ENCODE results near the gene WWOX.

WWOX gene

DNA sequence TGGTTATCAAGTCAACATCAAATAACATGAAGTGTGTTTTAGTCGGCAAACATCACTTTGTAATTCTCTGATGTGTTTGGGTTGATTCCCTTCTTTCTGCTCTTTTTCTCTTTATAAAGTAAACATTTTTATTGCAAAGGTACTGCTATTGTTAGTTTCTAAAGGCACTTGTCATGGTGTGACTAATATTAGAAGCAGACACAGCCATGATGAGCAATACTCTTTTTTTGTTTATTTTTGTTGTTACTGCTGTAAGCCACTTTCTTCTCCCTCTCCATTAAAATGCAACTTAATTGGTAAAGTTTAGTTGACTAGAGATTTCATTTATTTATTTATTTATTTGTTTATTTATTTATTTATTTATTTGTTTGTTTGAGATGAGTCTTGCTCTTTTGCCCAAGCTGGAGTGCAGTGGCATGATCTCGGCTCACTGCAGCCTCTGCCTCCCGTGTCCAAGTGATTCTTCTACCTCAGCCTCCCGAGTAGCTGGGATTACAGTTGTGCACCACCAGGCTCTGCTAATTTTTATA, 424.7 kb downstream of the WWOX start:
- no peak for DNase-seq (ENCODE audit: low read depth in 3 of 3)

DNA sequence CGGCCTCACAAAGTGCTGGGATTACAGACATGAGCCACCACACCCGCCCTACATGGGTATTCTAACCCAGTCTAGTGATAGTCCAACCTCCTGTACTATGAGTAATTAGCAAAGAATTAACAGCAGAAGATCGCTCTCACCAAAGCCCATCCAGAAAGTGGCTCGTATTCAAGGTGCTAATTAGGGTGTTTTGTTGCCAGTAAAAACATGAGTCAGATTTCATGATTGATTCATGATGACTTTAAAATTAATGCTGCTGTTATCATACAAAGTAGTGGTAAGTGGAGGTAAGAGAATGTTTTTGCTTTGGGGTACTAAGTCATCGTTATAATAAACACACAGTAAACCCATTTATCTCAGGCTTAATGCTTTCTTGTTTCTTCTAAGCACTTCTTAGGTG, 428.8 kb downstream of the WWOX start:
- DNase-seq (ENCODE audit: low read depth in 3 of 3), result no peak

DNA sequence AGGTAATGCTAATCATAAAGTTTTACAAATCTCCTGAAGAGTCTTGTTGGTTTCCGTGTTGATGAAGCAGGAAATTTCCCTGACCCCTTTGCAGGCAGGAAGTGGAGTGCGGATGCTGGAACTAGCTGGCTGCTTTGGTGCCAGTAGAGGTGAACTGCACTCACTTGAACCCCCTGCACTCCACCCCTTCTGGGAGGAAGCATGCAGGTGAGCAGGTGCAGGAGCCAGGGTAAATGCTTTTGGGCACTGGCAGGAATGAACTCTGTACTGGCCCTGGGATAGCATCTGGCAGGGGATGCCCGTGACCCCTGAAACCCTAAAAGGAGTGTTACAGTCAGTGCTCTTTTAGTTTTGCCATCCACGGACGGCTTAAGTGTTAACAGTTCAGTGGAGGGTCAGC, 430.4 kb downstream of the WWOX start:
- DNase-seq (ENCODE audit: low read depth in 3 of 3), result no peak

DNA sequence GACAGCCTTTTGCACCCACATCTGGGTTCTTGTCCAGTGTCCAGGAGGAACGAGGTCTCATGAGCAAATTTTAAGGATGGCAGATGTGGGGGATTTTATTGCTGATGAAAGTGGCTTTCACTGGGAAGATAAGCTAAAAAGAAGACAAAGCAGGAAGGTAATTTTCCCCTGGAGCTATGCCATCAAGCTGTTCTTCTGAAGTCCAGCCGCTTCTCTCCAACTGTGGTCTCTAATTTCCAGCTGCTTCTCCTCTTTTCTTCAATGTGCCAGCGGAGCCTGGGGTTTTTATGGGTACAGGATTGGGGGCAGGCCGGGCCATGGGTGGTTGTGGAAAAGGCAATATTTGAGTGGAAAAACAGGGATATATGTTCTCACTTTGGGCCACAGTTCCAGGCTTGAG, 430.8 kb downstream of the WWOX start:
- DNase-seq (ENCODE audit: low read depth in 3 of 3), result no peak

DNA sequence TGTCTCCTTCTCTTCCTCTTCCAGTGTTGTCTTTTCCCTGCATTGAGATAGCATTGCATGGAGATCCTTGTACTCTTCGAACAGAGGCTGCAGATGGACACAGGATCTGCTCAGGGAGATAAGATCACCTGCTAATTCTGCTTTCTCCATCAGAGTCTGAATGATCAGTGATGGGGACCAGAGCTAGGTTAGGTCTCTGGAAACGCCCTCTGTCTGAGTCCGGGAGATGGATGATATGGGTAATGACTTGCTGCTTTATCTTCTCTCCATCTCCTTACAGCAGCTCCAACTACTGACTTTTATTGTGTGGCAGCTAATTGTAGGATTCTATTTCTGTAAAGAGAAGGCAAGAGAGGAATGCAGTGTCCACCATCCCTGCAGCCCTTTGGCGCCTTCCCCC, 435.6 kb downstream of the WWOX start:
- DNase-seq (ENCODE audit: low read depth in 3 of 3), result no peak

DNA sequence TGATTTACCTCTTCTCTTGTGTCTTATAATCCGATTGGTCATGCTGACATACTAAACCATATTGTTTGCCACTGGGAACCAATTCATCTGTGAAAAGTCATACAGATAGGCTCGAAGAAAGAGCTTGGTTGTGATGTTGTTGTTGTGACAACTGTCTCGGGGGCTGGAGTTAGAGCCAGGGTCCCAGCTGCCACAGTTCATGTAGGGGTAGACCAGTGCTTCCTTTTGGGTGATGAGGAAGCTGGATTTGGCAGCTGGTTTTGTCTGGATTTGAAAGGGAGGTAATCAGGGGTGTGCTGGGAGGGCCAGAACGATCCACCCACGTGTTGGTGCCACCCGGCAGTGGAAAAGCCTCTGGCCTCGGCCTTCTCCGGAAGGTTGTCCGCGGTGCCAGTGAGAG, 438.1 kb downstream of the WWOX start:
- DNase-seq (ENCODE audit: low read depth in 3 of 3), result no peak

DNA sequence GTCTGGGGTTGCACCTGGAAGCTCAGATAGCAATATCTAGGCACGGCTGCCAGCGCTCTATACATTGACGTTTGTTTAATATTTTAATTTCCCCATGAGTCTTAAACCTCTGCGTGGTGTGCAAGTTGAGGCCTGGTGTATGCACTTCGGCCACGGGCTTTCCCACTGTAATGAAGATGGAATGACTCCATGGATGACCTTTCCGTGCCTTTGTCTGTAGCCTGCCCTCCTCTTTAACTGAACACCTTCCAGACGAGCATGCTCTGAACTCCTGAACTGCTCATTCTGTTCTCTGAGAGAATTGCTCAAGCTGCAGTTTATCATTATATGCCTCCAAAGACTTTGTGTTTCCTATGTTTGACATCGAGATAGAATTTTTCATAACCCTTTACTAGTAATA, 438.8 kb downstream of the WWOX start:
- no peak for DNase-seq (ENCODE audit: low read depth in 3 of 3)

DNA sequence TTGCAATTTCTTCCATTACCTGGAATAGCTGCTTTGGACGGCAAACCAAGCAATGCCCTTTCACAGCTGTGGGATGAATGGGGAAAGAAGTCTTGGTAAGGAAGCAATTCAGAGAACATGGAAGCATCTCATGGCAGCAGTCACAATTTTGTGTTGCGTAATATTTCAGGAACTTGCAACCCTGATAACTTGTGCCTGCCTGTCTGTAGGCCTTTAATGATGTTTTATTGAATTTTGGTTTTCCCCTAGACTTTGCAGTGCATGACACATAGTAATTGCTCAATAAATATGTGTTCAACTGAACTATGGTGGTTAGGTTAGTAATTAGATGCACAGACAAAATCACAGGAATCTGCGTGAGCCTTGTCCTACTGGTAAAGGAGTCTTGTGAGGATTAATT, 439.5 kb downstream of the WWOX start:
- no peak for DNase-seq (ENCODE audit: low read depth in 3 of 3)

DNA sequence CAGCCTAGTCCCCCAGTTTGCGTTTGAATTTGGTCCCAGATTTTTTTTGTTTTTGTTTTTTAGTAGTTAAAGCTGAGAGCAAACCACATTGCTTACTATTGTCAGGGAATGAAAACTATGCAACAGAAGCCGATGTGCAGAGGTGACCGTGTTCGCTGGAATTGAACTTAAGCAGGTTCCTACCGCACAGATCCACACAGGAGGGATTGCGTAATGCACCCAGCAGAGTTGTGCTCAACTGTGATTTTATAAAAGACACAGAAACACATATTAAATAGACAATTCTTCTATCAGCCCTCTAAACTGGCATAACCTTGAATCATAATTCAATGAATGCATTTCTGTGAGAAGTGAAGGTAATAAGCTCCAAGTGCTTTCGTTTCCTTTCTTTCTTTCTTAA, 443.0 kb downstream of the WWOX start:
- no peak for DNase-seq (ENCODE audit: low read depth in 3 of 3)

DNA sequence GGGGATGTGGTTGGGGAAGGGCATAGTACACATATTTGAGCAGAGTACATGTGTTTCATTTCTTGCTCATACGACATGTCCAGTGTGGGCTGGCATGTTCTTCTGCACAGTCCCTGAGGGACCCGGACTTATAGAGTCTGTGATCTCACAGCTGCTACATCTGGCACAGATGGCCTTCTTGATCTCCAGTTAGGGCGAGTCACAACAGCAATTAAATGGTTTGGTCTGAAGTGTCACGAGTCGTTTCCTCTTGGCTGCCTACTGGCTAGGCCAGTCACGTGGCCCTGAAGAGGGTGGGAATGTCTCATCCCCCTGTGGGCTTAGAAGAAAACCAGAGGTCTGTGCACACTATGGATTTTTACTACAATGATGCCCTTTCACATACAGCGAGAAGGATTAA, 443.6 kb downstream of the WWOX start:
- DNase-seq (ENCODE audit: low read depth in 3 of 3), result no peak

DNA sequence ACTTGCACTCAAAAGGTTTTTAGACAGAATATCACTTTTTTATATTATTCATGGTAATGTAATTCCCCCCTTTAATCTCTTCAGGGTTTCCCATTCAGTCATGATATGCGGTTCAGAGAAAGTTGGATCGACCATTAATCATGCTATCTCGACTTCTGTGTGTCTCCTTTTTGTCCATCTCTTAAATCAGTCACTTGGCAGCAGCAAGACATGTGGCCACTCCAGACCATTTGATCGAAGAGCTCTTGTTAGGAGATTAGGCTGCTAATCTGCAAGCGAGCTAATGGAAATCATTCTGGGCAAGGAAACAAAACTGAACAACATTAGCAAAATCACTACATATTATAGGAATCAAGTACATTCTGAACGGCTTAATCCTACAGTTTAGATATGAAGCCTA, 449.9 kb downstream of the WWOX start:
- no peak for DNase-seq (ENCODE audit: low read depth in 3 of 3)

DNA sequence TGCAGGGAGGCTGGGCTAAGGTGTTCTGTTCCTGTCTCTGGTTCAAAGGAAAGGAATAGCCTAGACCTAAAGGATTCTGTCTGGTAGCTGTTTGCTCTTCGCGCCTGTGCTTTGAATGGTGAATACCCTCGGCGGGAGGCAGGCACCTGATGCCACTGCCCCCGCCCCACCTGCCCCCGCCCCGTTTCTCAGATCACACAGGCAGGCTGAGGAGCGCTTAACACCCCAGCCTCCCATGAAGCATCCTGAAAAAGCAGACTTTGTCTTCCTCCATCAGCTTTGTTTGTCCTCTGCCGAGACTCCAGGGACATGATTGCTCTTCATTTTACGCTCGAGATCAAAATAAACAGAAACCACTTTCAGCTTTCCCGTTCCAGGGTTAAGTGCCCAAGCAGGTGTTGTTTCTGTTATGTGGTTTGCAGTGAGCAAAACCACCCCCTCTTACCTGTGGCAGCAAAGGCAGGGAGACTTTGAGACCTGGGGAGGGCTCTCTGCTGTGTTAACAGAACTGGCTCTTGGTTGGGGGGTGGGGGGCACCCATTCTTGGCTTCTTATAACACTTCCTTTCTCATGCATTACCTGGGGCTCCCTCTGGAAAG, 452.1 kb downstream of the WWOX start:
- no peak for DNase-seq (ENCODE audit: low read depth in 3 of 3)

DNA sequence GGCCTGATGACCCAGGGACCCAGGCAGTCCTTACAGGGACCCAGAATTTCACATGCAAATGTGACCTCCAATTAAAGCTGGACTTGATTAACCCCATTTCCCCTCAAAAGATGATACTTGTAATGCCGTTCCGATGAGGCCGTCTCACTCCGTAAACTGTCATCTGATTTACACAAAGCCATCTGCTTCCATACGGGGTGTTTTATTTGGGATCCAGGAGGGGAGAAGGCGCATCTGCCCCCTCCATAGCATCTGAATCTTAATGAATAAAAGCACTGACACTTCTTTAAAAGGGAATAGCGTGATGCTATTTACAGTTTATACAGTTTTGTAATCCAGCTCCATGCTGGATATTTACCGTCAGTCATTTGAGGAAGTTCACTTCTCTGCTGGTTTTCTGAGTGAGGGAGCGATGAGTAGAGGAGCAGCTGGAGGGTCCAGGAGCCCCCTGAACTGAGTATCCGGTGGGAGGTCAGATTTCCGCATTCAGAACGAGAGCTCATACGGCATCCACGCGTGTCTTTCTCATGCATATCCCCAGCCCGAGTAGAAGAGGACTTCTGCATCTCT, 452.7 kb downstream of the WWOX start:
- no peak for DNase-seq (ENCODE audit: low read depth in 3 of 3)

DNA sequence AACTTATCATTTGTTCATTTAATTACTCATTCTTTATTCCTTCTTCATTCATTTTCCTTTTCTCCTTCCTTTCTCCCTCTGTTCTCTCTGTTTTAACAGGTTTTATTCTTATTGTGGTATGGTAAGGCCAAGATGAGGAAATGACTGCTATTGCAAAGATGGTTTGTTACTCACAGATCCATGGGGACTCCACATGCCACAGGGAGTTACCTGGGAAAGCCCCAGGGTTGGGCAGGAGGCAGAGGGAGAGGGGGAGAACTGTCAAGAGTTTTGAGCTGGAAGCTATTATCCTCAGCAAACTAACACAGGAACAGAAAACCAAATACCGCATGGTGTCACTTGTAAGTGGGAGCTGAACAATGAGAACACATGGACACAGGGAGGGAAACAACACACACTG, 453.3 kb downstream of the WWOX start:
- DNase-seq (ENCODE audit: low read depth in 3 of 3), result no peak

DNA sequence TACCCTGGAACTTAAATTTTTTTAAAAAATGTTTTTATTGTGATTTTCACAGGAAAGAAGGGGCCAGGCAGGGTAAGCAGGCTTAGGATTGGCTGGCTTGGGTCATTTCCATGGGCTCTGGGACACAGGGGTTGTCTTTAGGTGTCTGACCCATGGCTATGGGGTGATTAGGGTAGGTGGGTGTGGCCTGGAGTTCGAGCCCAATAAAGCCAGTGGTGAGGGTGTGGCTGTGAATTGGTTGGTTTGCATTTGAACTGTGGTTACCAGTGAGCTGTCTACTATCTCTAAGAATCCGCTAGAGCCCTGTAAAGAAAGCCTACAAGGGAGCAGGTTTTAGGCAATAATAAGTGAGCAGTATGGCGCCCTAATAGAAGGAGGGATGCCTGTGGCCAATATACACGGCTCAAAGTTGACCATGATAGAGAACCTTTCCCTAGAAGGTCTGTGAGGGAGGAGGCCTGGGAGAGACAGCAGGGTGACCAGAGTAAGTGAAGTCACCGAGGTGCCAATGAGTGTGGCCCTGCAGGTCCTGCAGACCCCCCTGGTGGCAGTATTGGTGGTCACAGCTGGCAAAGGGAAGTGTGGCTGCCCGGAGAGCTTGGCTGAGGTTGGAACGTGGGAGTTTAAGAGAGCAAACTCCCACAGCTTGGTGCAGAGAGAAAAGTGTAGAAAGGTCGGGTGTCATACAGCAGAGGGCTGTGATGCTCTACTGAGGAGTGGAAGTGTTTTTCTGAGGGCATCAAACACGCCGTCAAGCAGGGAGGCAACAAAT, 454.0 kb downstream of the WWOX start:
- DNase-seq (ENCODE audit: low read depth in 3 of 3), result no peak

DNA sequence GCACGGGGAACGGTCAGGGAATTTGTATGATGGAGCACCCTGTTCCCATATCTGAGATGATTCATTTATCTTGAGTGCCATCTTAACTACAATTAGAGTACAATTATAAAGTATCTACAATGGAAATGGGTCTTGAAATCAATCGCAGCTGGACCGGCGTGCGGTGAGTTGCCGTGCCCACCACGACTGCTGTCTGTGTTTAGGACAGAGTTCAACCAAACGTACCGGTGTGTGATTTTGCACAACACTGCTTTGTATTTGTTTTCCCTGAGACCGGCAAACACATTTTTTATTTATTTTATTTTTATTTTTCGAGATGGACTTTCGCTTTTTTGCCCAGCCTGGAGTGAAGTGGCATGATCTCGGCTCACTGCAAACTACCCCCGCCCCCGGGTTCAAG, 457.0 kb downstream of the WWOX start:
- no peak for DNase-seq (ENCODE audit: low read depth in 3 of 3)

DNA sequence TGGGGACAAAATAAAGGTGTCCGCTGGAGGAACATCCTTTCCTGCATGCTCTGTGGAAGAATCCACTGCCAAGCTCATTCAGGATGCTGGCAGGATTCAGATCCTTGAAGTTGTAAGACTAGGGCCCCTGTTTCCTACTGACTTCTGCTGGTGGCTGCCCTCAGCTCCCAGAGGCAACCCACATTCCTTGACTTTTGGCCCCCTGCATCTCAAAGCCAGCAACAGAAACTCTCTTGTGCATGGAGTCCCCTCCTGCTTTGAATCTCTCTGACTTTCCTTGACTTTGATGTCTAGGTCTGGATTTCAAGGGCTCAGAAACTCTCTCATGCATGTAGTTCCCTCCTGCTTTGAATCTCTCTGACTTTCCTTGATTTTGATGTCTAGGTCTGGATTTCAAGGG, 461.5 kb downstream of the WWOX start:
- DNase-seq (ENCODE audit: low read depth in 3 of 3), result no peak

DNA sequence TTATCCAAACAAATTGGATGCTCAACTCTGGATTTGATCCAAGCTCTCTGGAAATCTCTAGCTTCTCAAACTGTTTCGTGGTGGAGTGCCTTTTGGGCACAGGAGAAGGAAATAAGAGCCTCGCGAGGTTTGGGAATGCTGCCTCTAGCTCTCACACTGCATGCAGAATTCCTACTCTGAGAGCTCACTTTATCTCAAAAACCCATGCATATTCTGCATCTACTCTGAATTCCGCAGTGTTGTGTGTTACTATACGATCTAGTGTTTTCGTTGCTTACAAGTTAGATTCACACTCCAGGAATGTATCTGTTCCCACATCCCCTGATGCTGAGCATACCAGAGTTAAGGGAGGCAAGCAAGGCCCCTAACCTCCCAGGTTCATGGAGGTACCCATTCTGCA, 462.7 kb downstream of the WWOX start:
- no peak for DNase-seq (ENCODE audit: low read depth in 3 of 3)

DNA sequence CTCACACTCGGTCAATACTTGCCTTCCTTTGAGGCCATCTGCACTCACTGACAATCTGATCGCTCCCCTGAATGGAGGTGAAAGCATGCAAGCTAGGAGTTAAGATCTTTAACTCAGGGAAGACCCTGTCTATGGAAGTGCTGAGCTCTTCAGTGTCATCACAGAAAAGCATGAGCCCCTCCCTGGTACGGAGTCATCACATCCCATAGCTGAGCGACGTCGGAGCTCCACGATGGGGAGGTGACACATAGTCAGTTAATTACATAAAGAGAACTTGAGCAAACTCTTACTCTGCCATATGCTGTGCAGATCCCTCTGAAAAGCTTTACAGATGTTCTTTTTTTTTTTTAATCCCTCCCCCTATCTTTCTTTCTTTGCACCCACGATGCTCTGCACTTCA, 463.2 kb downstream of the WWOX start:
- DNase-seq (ENCODE audit: low read depth in 3 of 3), result no peak

DNA sequence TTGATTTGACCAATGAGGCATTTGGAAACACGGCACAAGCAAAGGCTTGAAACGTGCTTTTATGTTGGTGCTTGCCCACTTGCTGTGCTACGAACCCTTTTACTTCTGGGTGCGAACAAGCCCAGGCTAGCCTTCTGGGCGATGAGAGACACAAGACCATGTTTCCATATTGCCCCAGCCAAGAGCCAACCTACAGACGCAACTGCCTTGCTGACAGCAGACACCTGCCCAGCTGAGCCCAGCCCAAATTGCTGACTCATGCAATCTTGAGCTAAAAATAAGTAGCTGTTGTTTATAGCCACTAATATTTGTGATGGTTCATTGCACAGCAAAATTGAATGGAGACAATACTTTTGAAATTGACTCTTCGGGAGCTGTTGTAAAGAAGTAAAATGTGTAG, 464.5 kb downstream of the WWOX start:
- no peak for DNase-seq (ENCODE audit: low read depth in 3 of 3)

DNA sequence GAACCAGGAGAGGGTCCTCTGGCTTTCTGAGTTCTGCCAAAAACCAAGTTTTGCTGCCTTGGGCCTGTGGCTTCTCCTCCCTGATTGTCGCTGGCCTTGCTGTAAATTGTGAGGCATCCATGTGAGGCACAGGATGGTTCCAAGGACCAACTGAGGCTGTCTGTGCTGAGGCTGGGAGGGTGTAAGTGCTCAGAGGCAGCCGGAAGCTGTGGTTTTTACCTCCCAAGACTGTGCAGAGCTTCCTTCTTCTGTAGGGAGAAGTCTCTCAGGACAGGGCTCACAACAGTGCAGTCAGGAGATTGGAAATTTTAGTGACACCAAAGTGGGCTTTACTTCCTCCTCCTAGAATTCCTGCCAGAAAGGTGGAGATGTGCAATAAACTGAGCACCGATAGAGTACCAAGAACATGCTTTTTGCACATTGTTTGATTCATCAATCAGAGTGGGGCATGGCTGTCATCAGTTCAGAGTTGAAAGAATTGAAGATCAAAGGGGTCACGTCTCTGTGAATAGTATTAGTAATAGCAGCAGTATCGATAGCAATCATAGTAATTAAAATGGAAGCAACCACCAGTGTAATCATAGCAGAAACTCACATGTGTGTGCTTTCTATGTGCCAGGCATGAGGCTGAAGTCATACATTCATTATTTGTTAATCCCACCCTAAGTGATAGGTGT, 467.1 kb downstream of the WWOX start:
- DNase-seq (ENCODE audit: low read depth in 3 of 3), result no peak

DNA sequence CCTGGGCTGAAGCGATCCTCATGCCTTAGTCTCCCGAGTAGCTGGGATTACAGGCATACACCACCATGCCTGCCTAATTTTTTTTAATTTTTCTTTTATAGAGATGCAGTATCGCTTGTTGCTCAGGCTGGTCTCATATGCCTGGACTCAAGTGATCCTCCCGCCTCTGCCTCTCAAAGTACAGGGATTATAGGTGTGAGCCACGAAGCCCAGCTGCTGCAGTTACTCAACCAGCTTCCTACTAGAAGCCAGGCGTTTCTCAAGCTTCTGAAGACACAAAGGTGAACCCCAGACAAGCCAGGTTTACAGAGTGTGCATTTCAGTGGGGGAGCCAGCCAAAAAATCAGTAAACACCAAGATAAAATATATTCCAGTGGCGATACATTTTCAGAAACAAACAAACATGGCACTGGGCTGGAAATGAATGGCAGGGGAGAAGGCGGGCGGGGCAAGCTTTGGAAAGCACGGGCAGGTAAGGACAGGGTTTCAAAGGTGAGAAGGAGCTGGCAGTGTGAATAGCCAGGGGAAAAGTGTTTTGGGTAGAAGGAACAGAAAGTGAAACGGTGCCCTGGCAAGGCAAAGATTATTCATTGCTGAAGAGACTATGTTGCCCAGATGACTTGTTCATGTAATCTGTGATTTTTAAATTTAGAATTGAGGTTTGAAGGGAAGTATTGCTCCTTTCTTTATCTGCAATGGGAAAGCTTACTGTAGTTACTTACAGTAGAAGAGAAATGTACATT, 471.1 kb downstream of the WWOX start:
- DNase-seq (ENCODE audit: low read depth in 3 of 3), result no peak
